ENCODE data around the gene KRTAP19-1. TPM values are rescaled to one million over a fixed set of nuclear protein-coding genes. Genes with fewer than 3 reads are reported as not detected.

The KRTAP19-1 gene
- total and polyA plus RNA-seq, 10 donors, result not detected

DNA sequence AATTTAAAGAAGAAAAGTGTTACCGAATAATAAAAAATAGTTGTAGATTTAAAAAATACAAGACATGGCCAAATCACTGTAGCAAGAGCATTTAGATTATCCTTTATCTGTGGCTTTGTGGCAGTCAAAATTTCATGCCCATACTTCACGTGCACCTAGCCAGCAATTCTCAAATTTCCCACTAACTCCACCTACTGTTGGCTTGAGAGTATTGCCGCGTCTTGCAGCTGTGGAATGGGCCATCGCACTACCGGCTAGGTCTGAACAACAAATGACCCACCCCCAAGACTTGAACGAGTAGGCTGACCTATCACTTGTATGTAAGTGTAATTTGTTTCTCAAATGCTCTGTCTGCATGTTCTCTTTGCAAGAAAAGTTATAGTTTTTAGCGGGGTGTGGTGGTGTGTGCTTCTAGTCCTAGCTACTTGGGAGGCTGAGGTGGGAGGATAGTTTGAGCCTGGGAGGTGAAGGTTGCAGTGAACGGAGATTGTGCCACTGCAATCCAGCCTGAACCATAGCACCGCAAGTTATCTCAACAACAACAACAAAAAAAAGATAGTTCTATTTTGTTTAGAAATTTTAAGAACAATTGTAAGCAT is 46.0 kb downstream of the KRTAP19-1 start:
- H3K9me3 ChIP-seq, result no peaks in the 10 kb centered on the region
- no peak overlapping the region for H3K27ac ChIP-seq
- 35 to 49% (median 39%) methylated on average over 10 of the region's 10 CpGs for WGBS, 5 donors
- no peak overlapping the region for H3K4me3 ChIP-seq
- no peaks in the 10 kb centered on the region for H3K27me3 ChIP-seq (replicated peaks in 1 of 7)
- H3K4me1 ChIP-seq, result no peaks in the 10 kb centered on the region
- no peak for TF ChIP-seq POLR2A (IDR thresholded peaks at IDR 0.05)
- TF ChIP-seq, protein P1, sequence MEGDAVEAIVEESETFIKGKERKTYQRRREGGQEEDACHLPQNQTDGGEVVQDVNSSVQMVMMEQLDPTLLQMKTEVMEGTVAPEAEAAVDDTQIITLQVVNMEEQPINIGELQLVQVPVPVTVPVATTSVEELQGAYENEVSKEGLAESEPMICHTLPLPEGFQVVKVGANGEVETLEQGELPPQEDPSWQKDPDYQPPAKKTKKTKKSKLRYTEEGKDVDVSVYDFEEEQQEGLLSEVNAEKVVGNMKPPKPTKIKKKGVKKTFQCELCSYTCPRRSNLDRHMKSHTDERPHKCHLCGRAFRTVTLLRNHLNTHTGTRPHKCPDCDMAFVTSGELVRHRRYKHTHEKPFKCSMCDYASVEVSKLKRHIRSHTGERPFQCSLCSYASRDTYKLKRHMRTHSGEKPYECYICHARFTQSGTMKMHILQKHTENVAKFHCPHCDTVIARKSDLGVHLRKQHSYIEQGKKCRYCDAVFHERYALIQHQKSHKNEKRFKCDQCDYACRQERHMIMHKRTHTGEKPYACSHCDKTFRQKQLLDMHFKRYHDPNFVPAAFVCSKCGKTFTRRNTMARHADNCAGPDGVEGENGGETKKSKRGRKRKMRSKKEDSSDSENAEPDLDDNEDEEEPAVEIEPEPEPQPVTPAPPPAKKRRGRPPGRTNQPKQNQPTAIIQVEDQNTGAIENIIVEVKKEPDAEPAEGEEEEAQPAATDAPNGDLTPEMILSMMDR (IDR thresholded peaks at IDR 0.05 in 8 of 11, conservative IDR thresholded peaks at IDR 0.05 in 3 of 11), result peak in 5 of 11 experiments; percentile 35 to 56 (median 46)
- H3K36me3 ChIP-seq, result no peaks in the 10 kb centered on the region
- DNase-seq, result no peak
- intact Hi-C loops (cut with DNase I; ENCODE audit: low total_unique reads), result no loop called here

DNA sequence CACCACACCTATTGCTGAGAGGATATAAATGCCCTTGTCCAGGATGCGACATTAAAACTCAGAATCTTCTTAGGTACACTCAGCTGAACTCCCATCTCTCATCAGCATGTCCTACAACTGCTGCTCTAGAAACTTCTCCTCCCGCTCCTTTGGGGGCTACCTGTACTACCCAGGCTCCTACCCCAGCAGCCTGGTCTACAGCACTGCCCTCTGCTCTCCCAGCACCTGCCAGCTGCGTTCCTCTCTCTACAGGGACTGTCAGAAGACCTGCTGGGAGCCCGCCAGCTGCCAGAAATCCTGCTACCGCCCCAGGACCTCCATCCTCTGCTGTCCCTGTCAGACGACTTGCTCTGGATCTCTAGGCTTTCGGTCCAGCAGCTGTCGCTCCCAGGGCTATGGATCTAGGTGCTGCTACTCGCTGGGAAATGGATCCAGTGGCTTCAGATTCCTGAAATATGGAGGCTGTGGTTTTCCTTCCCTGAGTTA is 50.0 kb downstream of the KRTAP19-1 start, which contains the start of gene KRTAP13-4:
TSS of gene KRTAP13-4 (plus strand) at position 51 of the 486 bp plus-strand sequence. CDS start at position 107, 56 bp downstream.
- Histone ChIP-seq H3K4me3 (no peak within 1 kb of the TSS), H3K9me3 (no peaks in the 10 kb centered on the region), H3K4me1 (no peaks in the 10 kb centered on the region), H3K36me3 (no peaks in the 10 kb centered on the region), H3K27ac (no peak within 1 kb of the TSS), H3K27me3 (replicated peaks in 1 of 7) (no peaks in the 10 kb centered on the region)
- WGBS, 5 donors, result 69 to 82% (median 74%) methylated on average over 9 of the region's 9 CpGs
- intact Hi-C loops (cut with DNase I; ENCODE audit: low total_unique reads), result no loop called here
- TF ChIP-seq POLR2AphosphoS5 (IDR thresholded peaks at IDR 0.05) (no peak), POLR2A (IDR thresholded peaks at IDR 0.05) (no peak)
- TF ChIP-seq, protein P1 (IDR thresholded peaks at IDR 0.05 in 8 of 11, conservative IDR thresholded peaks at IDR 0.05 in 3 of 11), result no peak
- DNase-seq, result no peak

Small RNA genes lying within 50 kb of the gene (small RNA-seq; reads per million reads assigned to genes)
- gene AP000567.1 (0 reads per million in 4 donors), gene KRTAP19-10P (0 reads per million in 4 donors), gene KRTAP19-9P (0 reads per million in 4 donors)

Other genes with a start within 250 kb of the KRTAP19-1 start
- not detected for gene KRTAP24-1, start 197.4 kb downstream of the KRTAP19-1 start, total RNA-seq
- not detected for gene KRTAP24-1, start 197.4 kb downstream of the KRTAP19-1 start, polyA plus RNA-seq
- not detected for gene KRTAP25-1, start 190.9 kb downstream of the KRTAP19-1 start, total RNA-seq
- not detected for gene KRTAP25-1, start 190.9 kb downstream of the KRTAP19-1 start, polyA plus RNA-seq
- gene KRTAP26-1, start 160.1 kb downstream of the KRTAP19-1 start, total RNA-seq, result not detected
- not detected for gene KRTAP26-1, start 160.1 kb downstream of the KRTAP19-1 start, polyA plus RNA-seq
- gene KRTAP27-1, start 142.7 kb downstream of the KRTAP19-1 start, total RNA-seq, result not detected
- not detected for gene KRTAP27-1, start 142.7 kb downstream of the KRTAP19-1 start, polyA plus RNA-seq
- not detected for gene KRTAP23-1, start 131.8 kb downstream of the KRTAP19-1 start, total RNA-seq
- gene KRTAP23-1, start 131.8 kb downstream of the KRTAP19-1 start, polyA plus RNA-seq, result not detected
- not detected for gene KRTAP13-2, start 108.1 kb downstream of the KRTAP19-1 start, total RNA-seq
- not detected for gene KRTAP13-2, start 108.1 kb downstream of the KRTAP19-1 start, polyA plus RNA-seq
- not detected for gene KRTAP13-1, start 84.3 kb downstream of the KRTAP19-1 start, total RNA-seq
- not detected for gene KRTAP13-1, start 84.3 kb downstream of the KRTAP19-1 start, polyA plus RNA-seq
- gene KRTAP13-3, start 54.4 kb downstream of the KRTAP19-1 start, total RNA-seq, result not detected
- not detected for gene KRTAP13-3, start 54.4 kb downstream of the KRTAP19-1 start, polyA plus RNA-seq
- gene KRTAP13-4, start 50.1 kb downstream of the KRTAP19-1 start, total RNA-seq, result not detected
- gene KRTAP13-4, start 50.1 kb downstream of the KRTAP19-1 start, polyA plus RNA-seq, result not detected
- not detected for gene KRTAP15-1, start 40.1 kb downstream of the KRTAP19-1 start, total RNA-seq
- gene KRTAP15-1, start 40.1 kb downstream of the KRTAP19-1 start, polyA plus RNA-seq, result not detected
- not detected for gene KRTAP19-2, start 7.1 kb upstream of the KRTAP19-1 start, total RNA-seq
- gene KRTAP19-2, start 7.1 kb upstream of the KRTAP19-1 start, polyA plus RNA-seq, result not detected
- not detected for gene KRTAP19-3, start 11.6 kb upstream of the KRTAP19-1 start, total RNA-seq
- gene KRTAP19-3, start 11.6 kb upstream of the KRTAP19-1 start, polyA plus RNA-seq, result not detected
- not detected for gene KRTAP19-4, start 16.8 kb upstream of the KRTAP19-1 start, total RNA-seq
- gene KRTAP19-4, start 16.8 kb upstream of the KRTAP19-1 start, polyA plus RNA-seq, result not detected
- gene KRTAP19-5, start 21.8 kb upstream of the KRTAP19-1 start, total RNA-seq, result not detected
- gene KRTAP19-5, start 21.8 kb upstream of the KRTAP19-1 start, polyA plus RNA-seq, result not detected
- not detected for gene KRTAP19-6, start 61.5 kb upstream of the KRTAP19-1 start, total RNA-seq
- not detected for gene KRTAP19-6, start 61.5 kb upstream of the KRTAP19-1 start, polyA plus RNA-seq
- gene KRTAP19-7, start 80.9 kb upstream of the KRTAP19-1 start, total RNA-seq, result not detected
- gene KRTAP19-7, start 80.9 kb upstream of the KRTAP19-1 start, polyA plus RNA-seq, result not detected
- gene KRTAP22-2, start 110.0 kb upstream of the KRTAP19-1 start, total RNA-seq, result not detected
- gene KRTAP22-2, start 110.0 kb upstream of the KRTAP19-1 start, polyA plus RNA-seq, result not detected
- gene KRTAP6-3, start 112.1 kb upstream of the KRTAP19-1 start, total RNA-seq, result not detected
- gene KRTAP6-3, start 112.1 kb upstream of the KRTAP19-1 start, polyA plus RNA-seq, result not detected
- gene KRTAP6-2, start 118.5 kb upstream of the KRTAP19-1 start, total RNA-seq, result not detected
- gene KRTAP6-2, start 118.5 kb upstream of the KRTAP19-1 start, polyA plus RNA-seq, result not detected
- not detected for gene KRTAP22-1, start 120.7 kb upstream of the KRTAP19-1 start, total RNA-seq
- gene KRTAP22-1, start 120.7 kb upstream of the KRTAP19-1 start, polyA plus RNA-seq, result not detected
- gene KRTAP6-1, start 133.6 kb upstream of the KRTAP19-1 start, total RNA-seq, result not detected
- gene KRTAP6-1, start 133.6 kb upstream of the KRTAP19-1 start, polyA plus RNA-seq, result not detected
- gene KRTAP20-1, start 136.1 kb upstream of the KRTAP19-1 start, total RNA-seq, result not detected
- not detected for gene KRTAP20-1, start 136.1 kb upstream of the KRTAP19-1 start, polyA plus RNA-seq
- gene KRTAP20-4, start 140.3 kb upstream of the KRTAP19-1 start, total RNA-seq, result not detected
- gene KRTAP20-4, start 140.3 kb upstream of the KRTAP19-1 start, polyA plus RNA-seq, result not detected
- gene KRTAP20-2, start 154.8 kb upstream of the KRTAP19-1 start, total RNA-seq, result not detected
- gene KRTAP20-2, start 154.8 kb upstream of the KRTAP19-1 start, polyA plus RNA-seq, result not detected
- gene KRTAP20-3, start 162.5 kb upstream of the KRTAP19-1 start, total RNA-seq, result not detected
- not detected for gene KRTAP20-3, start 162.5 kb upstream of the KRTAP19-1 start, polyA plus RNA-seq
- gene KRTAP21-3, start 238.4 kb upstream of the KRTAP19-1 start, total RNA-seq, result not detected
- not detected for gene KRTAP21-3, start 238.4 kb upstream of the KRTAP19-1 start, polyA plus RNA-seq